BLaER1 treated with 17β-estradiol and CSF1 and Interleukin-3, amounts not matched to agents 10 nM and 100 nM (cell line): ENCODE data around the gene MAPK1.
"Not testable (repeated sequence)": the region's sequence is repeated elsewhere in the genome, so short reads cannot be mapped to it uniquely, and the experiment has no call there.

Experiments used
- H3K27ac ChIP-seq, 11 experiments: shearing (Covaris generic); formaldehyde crosslinking; 2 replicates each; pipeline ENCODE4 v1.8.1; 2022
- H3K27me3 ChIP-seq, 11 experiments: shearing (Covaris generic); formaldehyde crosslinking; 2 replicates each; pipeline ENCODE4 v1.8.1; 2022
- H3K36me3 ChIP-seq, 11 experiments: shearing (Covaris generic); formaldehyde crosslinking; 2 replicates each; pipeline ENCODE4 v1.8.1; 2022
- H3K4me1 ChIP-seq, 10 experiments: shearing (Covaris generic); formaldehyde crosslinking; 2 replicates each; pipeline ENCODE4 v1.8.1; 2022
- H3K4me2 ChIP-seq, 11 experiments: shearing (Covaris generic); formaldehyde crosslinking; 2 replicates each; pipeline ENCODE4 v1.8.1; 2022
- H3K4me3 ChIP-seq, 10 experiments: shearing (Covaris generic); formaldehyde crosslinking; 2 replicates each; pipeline ENCODE4 v1.8.1; 2022
- H3K9ac ChIP-seq, 11 experiments: shearing (Covaris generic); formaldehyde crosslinking; 2 replicates each; pipeline ENCODE4 v1.8.1; 2022
- H3K9me3 ChIP-seq, 11 experiments: shearing (Covaris generic); formaldehyde crosslinking; replicated peaks in 1 of 11; 2 replicates each; pipeline ENCODE4 v1.8.1; 2022
- H4K20me1 ChIP-seq, 11 experiments: shearing (Covaris generic); formaldehyde crosslinking; 2 replicates each; pipeline ENCODE4 v1.8.1; 2022
- Cebpa-rat ChIP-seq, 11 experiments: shearing (Covaris generic); IDR thresholded peaks; 2 replicates each; pipeline ENCODE4 v1.8.1; 2022

The MAPK1 gene

DNA sequence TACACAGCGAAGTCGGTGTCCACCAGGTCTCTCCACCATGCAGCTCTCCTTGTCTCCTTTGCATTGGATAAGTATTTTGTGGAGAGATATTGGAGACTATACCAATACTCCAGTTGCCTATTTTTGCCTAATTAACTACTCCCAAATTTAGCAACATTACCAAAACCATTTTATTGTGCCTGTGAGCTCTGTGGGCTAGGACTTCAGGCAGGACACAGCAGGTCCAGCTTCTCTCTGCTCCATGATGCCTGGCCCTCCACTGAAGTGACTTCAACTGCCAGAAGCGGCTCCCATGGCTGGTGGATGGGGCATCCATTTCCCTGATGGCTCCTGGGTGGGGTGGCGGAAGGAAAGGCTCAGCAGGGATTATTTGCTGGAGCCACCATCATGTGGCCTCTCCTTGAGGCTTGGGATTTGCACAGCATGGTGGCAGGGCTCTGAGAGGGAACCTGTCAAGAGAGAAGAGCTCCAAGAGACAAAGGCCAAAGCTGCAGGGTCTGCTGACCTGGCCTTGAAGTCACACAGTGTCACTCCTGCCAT lies 36.9 kb upstream of the MAPK1 start:
- H3K4me3 ChIP-seq, result no peak overlapping the region
- no peak for TF ChIP-seq Cebpa-rat (IDR thresholded peaks at IDR 0.05)
- no peaks in the 10 kb centered on the region for H3K4me1 ChIP-seq
- no peaks in the 10 kb centered on the region for H3K9me3 ChIP-seq
- H3K27me3 ChIP-seq, result no peaks in the 10 kb centered on the region
- H3K4me2 ChIP-seq, result no peak overlapping the region
- H3K9ac ChIP-seq, result no peak overlapping the region
- no peak overlapping the region for H3K27ac ChIP-seq
- no peaks in the 10 kb centered on the region for H3K36me3 ChIP-seq
- no peaks in the 10 kb centered on the region for H4K20me1 ChIP-seq

GRCh38 chr22:21903283-21903682 lies 35.8 kb upstream of the MAPK1 start:
- TF ChIP-seq Cebpa-rat (IDR thresholded peaks at IDR 0.05), result no peak
- no peak overlapping the region for H3K27ac ChIP-seq
- H4K20me1 ChIP-seq, result no peaks in the 10 kb centered on the region
- no peak overlapping the region for H3K4me3 ChIP-seq
- no peak overlapping the region for H3K9ac ChIP-seq
- no peaks in the 10 kb centered on the region for H3K27me3 ChIP-seq
- H3K36me3 ChIP-seq, result no peaks in the 10 kb centered on the region
- H3K4me2 ChIP-seq, result no peak overlapping the region
- H3K4me1 ChIP-seq, result no peaks in the 10 kb centered on the region
- no peaks in the 10 kb centered on the region for H3K9me3 ChIP-seq

DNA sequence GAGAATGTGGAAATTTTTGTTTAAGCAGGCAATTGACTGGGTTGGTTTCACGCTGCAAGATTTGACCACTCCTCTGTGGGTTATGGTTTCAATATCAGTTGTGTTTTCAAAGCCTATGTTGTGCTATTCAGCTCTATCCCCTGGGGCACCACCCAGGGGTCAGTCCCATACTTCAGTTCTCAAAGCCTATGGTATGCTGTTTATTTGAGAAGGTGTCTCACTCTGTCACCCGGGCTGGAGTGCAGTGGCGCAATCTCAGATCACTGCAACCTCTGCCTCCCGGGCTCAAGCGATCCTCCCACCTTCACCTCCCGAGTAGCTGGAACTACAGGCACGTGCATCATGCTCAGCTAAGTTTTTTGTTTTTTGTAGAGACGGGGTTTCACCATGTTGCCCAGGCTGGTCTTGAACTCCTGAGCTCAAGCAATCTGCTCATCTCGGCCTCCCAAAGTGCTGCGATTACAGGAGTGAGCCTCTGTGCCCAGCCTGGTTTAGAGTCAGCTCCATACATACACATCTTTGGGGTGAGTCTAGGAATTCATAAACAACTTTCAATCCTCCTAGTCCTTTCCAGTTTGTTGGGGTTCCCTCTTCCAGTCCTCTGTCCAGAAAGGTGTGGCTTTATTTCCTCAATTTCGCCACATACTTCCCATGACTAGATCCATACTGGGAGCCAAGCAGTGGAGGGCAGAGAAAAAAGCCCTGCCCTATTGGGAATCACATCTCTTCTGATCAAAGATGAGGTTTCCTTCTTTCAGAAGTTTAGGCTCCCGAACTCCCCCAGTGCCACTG lies 35.0 kb upstream of the MAPK1 start:
- no peaks in the 10 kb centered on the region for H3K27me3 ChIP-seq
- no peaks in the 10 kb centered on the region for H3K4me1 ChIP-seq
- no peak overlapping the region for H3K27ac ChIP-seq
- H3K4me3 ChIP-seq, result no peak overlapping the region
- TF ChIP-seq Cebpa-rat (IDR thresholded peaks at IDR 0.05), result no peak
- no peaks in the 10 kb centered on the region for H3K9me3 ChIP-seq
- no peak overlapping the region for H3K4me2 ChIP-seq
- no peaks in the 10 kb centered on the region for H3K36me3 ChIP-seq
- H3K9ac ChIP-seq, result no peak overlapping the region
- H4K20me1 ChIP-seq, result no peaks in the 10 kb centered on the region

DNA sequence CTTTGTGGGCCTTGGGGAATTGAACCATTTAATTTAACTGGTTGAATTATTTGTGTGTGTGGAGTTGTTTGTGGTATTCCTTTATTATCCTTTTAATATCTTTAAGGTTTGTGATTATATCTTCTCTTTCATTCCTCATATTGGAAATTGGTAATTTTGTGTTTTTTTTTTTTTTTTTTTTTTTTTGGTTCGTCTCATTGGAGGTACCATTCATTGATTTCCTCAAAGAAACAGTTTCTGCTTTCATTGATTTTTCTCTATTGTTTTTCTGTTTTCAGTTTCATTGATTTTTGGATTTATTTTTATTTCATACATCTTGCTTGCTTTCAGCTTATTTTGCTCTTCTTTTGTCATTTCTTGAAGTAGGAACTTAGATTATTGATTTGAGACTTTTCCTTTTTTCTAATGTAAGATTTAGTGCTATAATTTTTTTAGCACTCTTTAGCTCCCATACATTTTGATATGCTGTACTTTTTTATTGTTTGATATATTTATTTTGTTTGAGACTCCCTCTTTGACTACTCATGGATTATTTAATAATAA lies 31.0 kb upstream of the MAPK1 start:
- H3K9ac ChIP-seq, result no peak overlapping the region
- H3K27me3 ChIP-seq, result no peaks in the 10 kb centered on the region
- H4K20me1 ChIP-seq, result no peaks in the 10 kb centered on the region
- H3K9me3 ChIP-seq, result no peaks in the 10 kb centered on the region; a peak in 1 of 22 replicates
- H3K27ac ChIP-seq, result no peak overlapping the region
- no peak overlapping the region for H3K4me2 ChIP-seq
- H3K36me3 ChIP-seq, result no peaks in the 10 kb centered on the region
- H3K4me1 ChIP-seq, result no peaks in the 10 kb centered on the region
- TF ChIP-seq Cebpa-rat (IDR thresholded peaks at IDR 0.05), result no peak
- H3K4me3 ChIP-seq, result no peak overlapping the region

GRCh38 chr22:21896951-21897513 lies 29.6 kb upstream of the MAPK1 start:
- no peak overlapping the region for H3K9ac ChIP-seq
- no peaks in the 10 kb centered on the region for H3K36me3 ChIP-seq
- H3K4me1 ChIP-seq, result no peaks in the 10 kb centered on the region
- no peak overlapping the region for H3K27ac ChIP-seq
- no peaks in the 10 kb centered on the region; a peak in 1 of 22 replicates for H3K9me3 ChIP-seq
- TF ChIP-seq Cebpa-rat (IDR thresholded peaks at IDR 0.05), result no peak
- H4K20me1 ChIP-seq, result no peaks in the 10 kb centered on the region
- no peak overlapping the region for H3K4me3 ChIP-seq
- no peaks in the 10 kb centered on the region for H3K27me3 ChIP-seq
- H3K4me2 ChIP-seq, result no peak overlapping the region

GRCh38 chr22:21896275-21896674 lies 28.8 kb upstream of the MAPK1 start:
- H3K4me1 ChIP-seq, H3K9ac ChIP-seq, H3K4me3 ChIP-seq, H3K9me3 ChIP-seq, H3K27ac ChIP-seq, H3K36me3 ChIP-seq, H3K27me3 ChIP-seq, H4K20me1 ChIP-seq, H3K4me2 ChIP-seq: not testable (repeated sequence)

- H3K4me3 ChIP-seq, result no peak overlapping the region
- H3K27me3 ChIP-seq, result no peaks in the 10 kb centered on the region
- no peaks in the 10 kb centered on the region for H3K36me3 ChIP-seq
- no peak overlapping the region for H3K9ac ChIP-seq
- TF ChIP-seq Cebpa-rat (IDR thresholded peaks at IDR 0.05), result no peak
- no peaks in the 10 kb centered on the region; a peak in 1 of 22 replicates for H3K9me3 ChIP-seq
- no peak overlapping the region for H3K27ac ChIP-seq
- H4K20me1 ChIP-seq, result no peaks in the 10 kb centered on the region
- no peaks in the 10 kb centered on the region for H3K4me1 ChIP-seq
- H3K4me2 ChIP-seq, result no peak overlapping the region
Observed at GRCh38 chr22:21894799-21895198, 27.4 kb upstream of the MAPK1 start.

DNA sequence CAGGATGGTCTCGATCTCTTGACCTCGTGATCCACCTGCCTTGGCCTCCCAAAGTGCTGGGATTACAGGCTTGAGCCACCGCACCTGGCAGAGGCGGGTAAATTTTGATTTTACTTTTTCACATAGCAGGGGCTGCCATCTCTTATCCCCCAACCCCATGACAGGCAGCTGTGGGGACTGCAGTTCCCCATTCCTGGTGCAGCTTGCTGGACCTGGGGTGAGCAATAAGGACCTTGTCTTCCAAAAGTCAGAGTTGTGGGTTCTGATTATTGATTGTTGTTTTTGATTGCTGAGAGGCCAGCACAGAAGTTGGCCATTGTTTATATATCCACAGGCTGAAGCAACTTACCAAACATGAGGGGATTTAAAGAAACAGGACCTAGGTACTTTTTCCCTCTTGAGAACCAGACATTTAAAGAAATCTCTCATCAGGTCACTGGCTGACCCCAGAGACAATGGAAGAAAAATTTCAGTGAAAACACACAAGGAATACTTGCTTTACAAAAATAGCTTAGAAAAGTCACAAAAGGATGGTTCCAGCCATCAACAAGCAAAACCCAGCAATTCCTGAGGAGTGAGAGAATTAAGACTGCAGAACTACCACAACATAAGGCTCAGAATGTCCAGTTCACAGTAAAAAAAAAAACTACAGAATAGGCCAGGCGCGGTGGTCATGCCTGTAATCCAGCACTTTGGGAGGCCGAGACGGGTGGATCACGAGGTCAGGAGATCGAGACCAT lies 22.0 kb upstream of the MAPK1 start:
- H3K9ac ChIP-seq, result no peak overlapping the region
- no peak overlapping the region for H3K4me3 ChIP-seq
- no peak for TF ChIP-seq Cebpa-rat (IDR thresholded peaks at IDR 0.05)
- H4K20me1 ChIP-seq, result no peaks in the 10 kb centered on the region
- no peaks in the 10 kb centered on the region for H3K36me3 ChIP-seq
- H3K27ac ChIP-seq, result no peak overlapping the region
- H3K4me2 ChIP-seq, result no peak overlapping the region
- H3K4me1 ChIP-seq, result no peaks in the 10 kb centered on the region
- no peaks in the 10 kb centered on the region for H3K27me3 ChIP-seq
- H3K9me3 ChIP-seq, result peaks cover 0 to 6% (median 0%) of the 10 kb centered on the region in 11 experiments; a peak in 3 of 22 replicates

GRCh38 chr22:21887841-21888240 lies 20.4 kb upstream of the MAPK1 start:
- Histone ChIP-seq H3K4me3 (no peak overlapping the region), H4K20me1 (no peaks in the 10 kb centered on the region), H3K36me3 (no peaks in the 10 kb centered on the region), H3K9me3 (peaks cover 0 to 6% (median 0%) of the 10 kb centered on the region in 11 experiments; a peak in 2 of 22 replicates), H3K9ac (no peak overlapping the region), H3K4me1 (no peaks in the 10 kb centered on the region), H3K27ac (no peak overlapping the region), H3K27me3 (no peaks in the 10 kb centered on the region), H3K4me2 (no peak overlapping the region)
- TF ChIP-seq Cebpa-rat (IDR thresholded peaks at IDR 0.05), result no peak

DNA sequence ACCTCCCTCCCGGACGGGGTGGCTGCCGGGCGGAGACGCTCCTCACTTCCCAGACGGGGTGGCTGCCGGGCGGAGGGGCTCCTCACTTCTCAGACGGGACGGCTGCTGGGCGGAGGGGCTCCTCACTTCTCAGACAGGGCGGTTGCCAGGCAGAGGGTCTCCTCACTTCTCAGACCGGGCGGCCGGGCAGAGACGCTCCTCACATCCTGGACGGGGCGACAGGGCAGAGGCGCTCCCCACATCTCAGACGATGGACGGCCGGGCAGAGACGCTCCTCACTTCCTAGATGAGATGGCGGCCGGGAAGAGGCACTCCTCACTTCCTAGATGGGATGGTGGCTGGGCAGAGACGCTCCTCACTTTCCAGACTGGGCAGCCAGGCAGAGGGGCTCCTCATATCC lies 16.5 kb upstream of the MAPK1 start:
- H3K4me2 ChIP-seq, H3K27ac ChIP-seq, H3K9me3 ChIP-seq, H3K4me3 ChIP-seq, H3K27me3 ChIP-seq, H3K4me1 ChIP-seq, H4K20me1 ChIP-seq, H3K9ac ChIP-seq, H3K36me3 ChIP-seq: not testable (repeated sequence)

DNA sequence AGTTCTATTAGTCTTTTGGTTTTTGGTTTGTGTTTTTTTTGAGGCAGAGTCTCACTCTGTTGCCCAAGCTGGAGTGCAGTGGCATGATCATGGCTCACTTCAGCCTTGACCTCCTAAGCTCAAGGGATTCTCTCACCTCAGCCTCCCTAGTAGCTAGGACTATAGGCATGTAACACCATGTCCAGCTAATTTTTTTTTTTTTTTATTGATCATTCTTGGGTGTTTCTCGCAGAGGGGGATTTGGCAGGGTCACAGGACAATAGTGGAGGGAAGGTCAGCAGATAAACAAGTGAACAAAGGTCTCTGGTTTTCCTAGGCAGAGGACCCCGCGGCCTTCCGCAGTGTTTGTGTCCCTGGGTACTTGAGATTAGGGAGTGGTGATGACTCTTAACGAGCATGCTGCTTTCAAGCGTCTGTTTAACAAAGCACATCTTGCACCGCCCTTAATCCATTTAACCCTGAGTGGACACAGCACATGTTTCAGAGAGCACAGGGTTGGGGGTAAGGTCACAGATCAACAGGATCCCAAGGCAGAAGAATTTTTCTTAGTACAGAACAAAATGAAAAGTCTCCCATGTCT lies 15.4 kb upstream of the MAPK1 start:
- not testable (repeated sequence) for H3K4me1 ChIP-seq, H3K4me2 ChIP-seq, H3K27me3 ChIP-seq

More for the DNA sequence above, 15.4 kb upstream of the MAPK1 start:
- not testable (repeated sequence) for H4K20me1 ChIP-seq, H3K27ac ChIP-seq, H3K36me3 ChIP-seq, H3K9me3 ChIP-seq, H3K4me3 ChIP-seq, H3K9ac ChIP-seq
